ENCODE results near the gene QSOX1. TPM values are rescaled to one million over a fixed set of nuclear protein-coding genes. Genes with fewer than 3 reads are reported as not detected.

The QSOX1 gene
- total RNA-seq, 1 donor from 2014 or later = 20.0 TPM

GRCh38 chr1:180252638-180253536 lies 98.2 kb downstream of the QSOX1 start:
- DNase-seq = no peak

Other genes starting within 250 kb of the QSOX1 start
- gene CEP350, start 200.1 kb upstream of the QSOX1 start, total RNA-seq = 119 TPM
- 0.31 TPM for gene LHX4, start 75.4 kb downstream of the QSOX1 start, total RNA-seq

All from occipital lobe (tissue), 2 donors.